Measurements from ENCODE around the gene EIPR1.
A peak's percentile ranks its signal among the peaks of the same experiment; 100 is the strongest.

EIPR1 gene

GRCh38 chr2:3302421-3302750 lies 75.2 kb downstream of the EIPR1 start:
- no peak overlapping the region for H3K4me3 ChIP-seq (ENCODE audit: low read length)
- no peak for TF ChIP-seq CTCF (IDR thresholded peaks at IDR 0.05; ENCODE audit: insufficient read depth, low read depth, low read length, missing control alignments)
- DNase-seq (ENCODE audit: low read depth), result no peak

- no peak for DNase-seq (ENCODE audit: low read depth)
- no peak for TF ChIP-seq CTCF (IDR thresholded peaks at IDR 0.05; ENCODE audit: insufficient read depth, low read depth, low read length, missing control alignments)
Observed at GRCh38 chr2:3301001-3301400, 76.6 kb downstream of the EIPR1 start.

GRCh38 chr2:3300224-3300995 lies 77.2 kb downstream of the EIPR1 start:
- DNase-seq (ENCODE audit: low read depth), result peak; percentile 4
- no peak overlapping the region for H3K4me3 ChIP-seq (ENCODE audit: low read length)
- no peak for TF ChIP-seq CTCF (IDR thresholded peaks at IDR 0.05; ENCODE audit: insufficient read depth, low read depth, low read length, missing control alignments)

More at GRCh38 chr2:3301001-3301400, 76.6 kb downstream of the EIPR1 start:
- H3K4me3 ChIP-seq (ENCODE audit: low read length), result no peak overlapping the region

- no peak for DNase-seq (ENCODE audit: low read depth)
- no peak for TF ChIP-seq CTCF (IDR thresholded peaks at IDR 0.05; ENCODE audit: insufficient read depth, low read depth, low read length, missing control alignments)
- H3K4me3 ChIP-seq (ENCODE audit: low read length), result no peak overlapping the region
Observed at GRCh38 chr2:3299703-3300102, 77.9 kb downstream of the EIPR1 start.

GRCh38 chr2:3299130-3299529 lies 78.5 kb downstream of the EIPR1 start:
- no peak for DNase-seq (ENCODE audit: low read depth)
- no peak overlapping the region for H3K4me3 ChIP-seq (ENCODE audit: low read length)
- no peak for TF ChIP-seq CTCF (IDR thresholded peaks at IDR 0.05; ENCODE audit: insufficient read depth, low read depth, low read length, missing control alignments)

- DNase-seq (ENCODE audit: low read depth), result no peak
- no peak for TF ChIP-seq CTCF (IDR thresholded peaks at IDR 0.05; ENCODE audit: insufficient read depth, low read depth, low read length, missing control alignments)
- H3K4me3 ChIP-seq (ENCODE audit: low read length), result no peak overlapping the region
Observed at GRCh38 chr2:3298191-3298590, 79.4 kb downstream of the EIPR1 start.

GRCh38 chr2:3297523-3297922 lies 80.1 kb downstream of the EIPR1 start:
- no peak for TF ChIP-seq CTCF (IDR thresholded peaks at IDR 0.05; ENCODE audit: insufficient read depth, low read depth, low read length, missing control alignments)
- DNase-seq (ENCODE audit: low read depth), result no peak
- H3K4me3 ChIP-seq (ENCODE audit: low read length), result no peak overlapping the region

All from epithelial cell of esophagus (primary cell).